ENCODE data around the gene SAMD11.

- TF ChIP-seq CTCF (IDR thresholded peaks at IDR 0.05 in 2 of 3, conservative IDR thresholded peaks at IDR 0.05 in 1 of 3; ENCODE audit: borderline replicate concordance in 1 of 3, insufficient read depth in 1 of 3, low read depth in 2 of 3, low read length in 2 of 3) (no peak), REST (IDR thresholded peaks at IDR 0.05; ENCODE audit: low read depth) (no peak), JUND (IDR thresholded peaks at IDR 0.05) (no peak), FOSL1 (IDR thresholded peaks at IDR 0.05; ENCODE audit: low read depth) (no peak), POLR2A (IDR thresholded peaks at IDR 0.05; ENCODE audit: borderline replicate concordance, extremely low read depth, insufficient read depth, insufficient read length) (no peak), YY1 (IDR thresholded peaks at IDR 0.05; ENCODE audit: extremely low read depth, insufficient replicate concordance, low read depth, low read length) (no peak), ZNF274 (IDR thresholded peaks at IDR 0.05; ENCODE audit: low read depth, low read length) (no peak), SP1 (IDR thresholded peaks at IDR 0.05; ENCODE audit: low read depth) (no peak), MAX (IDR thresholded peaks at IDR 0.05) (no peak), POLR2AphosphoS5 (IDR thresholded peaks at IDR 0.05; ENCODE audit: low read depth, low read length) (no peak), EZH2phosphoT487 (IDR thresholded peaks at IDR 0.05; ENCODE audit: borderline replicate concordance) (no peak), ZFX (IDR thresholded peaks at IDR 0.05) (no peak), ZBTB33 (IDR thresholded peaks at IDR 0.05; ENCODE audit: extremely low read depth, insufficient replicate concordance, low read length) (no peak)
These were observed 15.1 kb upstream of the SAMD11 start for GRCh38 chr1:908661-909060.
